Breast epithelium (tissue), 3 donors: Measurements from ENCODE around the gene ATP1A4.

Experiments used
- POLR2AphosphoS5 ChIP-seq, 3 donors: sonication (generic); formaldehyde crosslinking; IDR thresholded peaks; one replicate each; pipeline ENCODE4 v1.6.1; 2017; ENCODE audit warnings: antibody characterized with exemption in 3 of 3
- TF ChIP-seq, protein P1 (sequence below), 3 donors: fragments of 450-650 bp; IDR thresholded peaks; one replicate each; pipeline ENCODE4 v1.5.1; 2016 to 2017; ENCODE audit warnings: antibody characterized with exemption in 3 of 3, mild to moderate bottlenecking in 3 of 3, moderate library complexity in 3 of 3

DNA sequence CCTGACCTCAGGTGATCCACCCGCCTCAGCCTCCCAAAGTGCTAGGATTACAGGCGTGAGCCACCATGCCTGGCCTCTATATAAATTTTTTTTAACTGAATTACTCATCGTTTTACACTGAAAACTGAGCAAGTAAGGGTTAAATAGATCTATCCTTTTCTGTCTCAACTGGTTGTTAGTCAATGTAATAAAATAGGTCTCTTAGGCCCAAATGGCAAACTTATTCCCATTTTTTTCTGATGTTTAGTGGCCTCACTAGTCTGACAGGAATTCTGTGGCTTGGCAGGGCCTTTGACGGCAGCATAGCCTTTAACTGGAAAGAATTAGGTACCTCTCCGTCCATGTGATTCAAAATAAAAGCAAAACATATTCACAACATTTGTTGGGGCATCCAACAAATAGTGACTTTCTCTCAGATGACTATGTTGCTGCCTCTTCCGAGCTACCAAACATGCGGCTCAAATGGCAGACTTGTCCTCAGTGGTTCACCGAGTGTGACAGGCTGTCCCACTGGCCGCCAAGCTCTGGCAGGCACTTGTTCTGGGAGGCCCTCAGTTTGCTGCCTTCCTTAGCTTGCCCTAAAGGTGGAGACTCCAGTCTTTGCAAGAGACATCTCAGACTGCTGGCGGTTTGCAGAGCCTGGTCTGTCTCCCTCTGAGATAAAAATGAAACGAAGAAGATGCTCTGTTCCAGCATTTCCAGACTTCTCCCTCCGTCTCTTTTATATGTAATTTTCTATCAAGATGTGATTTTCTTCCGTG, 17.4 kb downstream of the ATP1A4 start:
- no peak for TF ChIP-seq POLR2AphosphoS5 (IDR thresholded peaks at IDR 0.05)
- TF ChIP-seq, protein P1, sequence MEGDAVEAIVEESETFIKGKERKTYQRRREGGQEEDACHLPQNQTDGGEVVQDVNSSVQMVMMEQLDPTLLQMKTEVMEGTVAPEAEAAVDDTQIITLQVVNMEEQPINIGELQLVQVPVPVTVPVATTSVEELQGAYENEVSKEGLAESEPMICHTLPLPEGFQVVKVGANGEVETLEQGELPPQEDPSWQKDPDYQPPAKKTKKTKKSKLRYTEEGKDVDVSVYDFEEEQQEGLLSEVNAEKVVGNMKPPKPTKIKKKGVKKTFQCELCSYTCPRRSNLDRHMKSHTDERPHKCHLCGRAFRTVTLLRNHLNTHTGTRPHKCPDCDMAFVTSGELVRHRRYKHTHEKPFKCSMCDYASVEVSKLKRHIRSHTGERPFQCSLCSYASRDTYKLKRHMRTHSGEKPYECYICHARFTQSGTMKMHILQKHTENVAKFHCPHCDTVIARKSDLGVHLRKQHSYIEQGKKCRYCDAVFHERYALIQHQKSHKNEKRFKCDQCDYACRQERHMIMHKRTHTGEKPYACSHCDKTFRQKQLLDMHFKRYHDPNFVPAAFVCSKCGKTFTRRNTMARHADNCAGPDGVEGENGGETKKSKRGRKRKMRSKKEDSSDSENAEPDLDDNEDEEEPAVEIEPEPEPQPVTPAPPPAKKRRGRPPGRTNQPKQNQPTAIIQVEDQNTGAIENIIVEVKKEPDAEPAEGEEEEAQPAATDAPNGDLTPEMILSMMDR (IDR thresholded peaks at IDR 0.05): no peak
